ENCODE measurements around the gene KIF12. TPM values are rescaled to one million over a fixed set of nuclear protein-coding genes. Genes with fewer than 3 reads are reported as not detected.

The KIF12 gene
- total RNA-seq, 1 experiment from 2014 or later: 6.3 TPM

- no peak overlapping the region for H3K4me3 ChIP-seq (ENCODE audit: low read length)
- no peak for ATAC-seq
- H4K20me1 ChIP-seq (ENCODE audit: low read length): no peaks in the 10 kb centered on the region
- no peak overlapping the region for H3K27ac ChIP-seq (ENCODE audit: low read length)
- TF ChIP-seq EZH2phosphoT487 (IDR thresholded peaks at IDR 0.05; ENCODE audit: borderline replicate concordance, low read length): no peak
- no peak for TF ChIP-seq EZH2 (IDR thresholded peaks at IDR 0.05; ENCODE audit: low read length, unreplicated experiment)
- TF ChIP-seq CTCF (conservative IDR thresholded peaks at IDR 0.05; ENCODE audit: low read depth, low read length): no peak
- H3K9ac ChIP-seq (ENCODE audit: low read length): no peak overlapping the region
- no peak overlapping the region for H2AFZ ChIP-seq (ENCODE audit: low read length)
- peaks cover 11% of the 10 kb centered on the region for H3K4me1 ChIP-seq (ENCODE audit: insufficient read depth, low read length)
- no TSS peak for BruUV-seq (replicated peaks)
- H3K9me2 ChIP-seq (replicated peaks; ENCODE audit: low read length): no peaks in the 10 kb centered on the region
- H3F3A ChIP-seq (ENCODE audit: low read length, unreplicated experiment): no peaks in the 10 kb centered on the region
- intact Hi-C loops (cut with micrococcal nuclease): no loop called here
- no peak overlapping the region for H3K4me2 ChIP-seq (ENCODE audit: low read length)
- CTCF ChIA-PET: no interaction called here
- H3K9me3 ChIP-seq (ENCODE audit: low read length): no peaks in the 10 kb centered on the region
- POLR2A ChIA-PET (ENCODE audit: unreplicated experiment): no interaction called here
- no peaks in the 10 kb centered on the region for H3K27me3 ChIP-seq (ENCODE audit: low read length)
- H3K79me2 ChIP-seq (ENCODE audit: low read length): no peaks in the 10 kb centered on the region
- no peak for DNase-seq
- no peaks in the 10 kb centered on the region for H3K36me3 ChIP-seq (ENCODE audit: low read depth, low read length)
These were observed 20.3 kb downstream of the KIF12 start for GRCh38 chr9:114078781-114079156.

GRCh38 chr9:114078021-114078780, 20.9 kb downstream of the KIF12 start, which contains the start of gene AMBP:
AMBP (minus strand) TSS chr9:114078300; CDS start chr9:114078209, 91 bp downstream.
- H3K79me2 ChIP-seq (ENCODE audit: low read length): no peaks in the 10 kb centered on the region
- TF ChIP-seq CTCF (conservative IDR thresholded peaks at IDR 0.05; ENCODE audit: low read depth, low read length): no peak
- no peak for TF ChIP-seq EZH2 (IDR thresholded peaks at IDR 0.05; ENCODE audit: low read length, unreplicated experiment)
- TF ChIP-seq EZH2phosphoT487 (IDR thresholded peaks at IDR 0.05; ENCODE audit: borderline replicate concordance, low read length): no peak
- DNase-seq (no peak), ATAC-seq (no peak)
- H3K36me3 ChIP-seq (ENCODE audit: low read depth, low read length): no peaks in the 10 kb centered on the region
- peaks cover 11% of the 10 kb centered on the region for H3K4me1 ChIP-seq (ENCODE audit: insufficient read depth, low read length)
- H2AFZ ChIP-seq (ENCODE audit: low read length): no peak within 1 kb of the TSS
- ChIA-PET CTCF (no interaction called here), POLR2A (ENCODE audit: unreplicated experiment) (no interaction called here)
- no peak within 1 kb of the TSS for H3K4me3 ChIP-seq (ENCODE audit: low read length)
- no TSS peak for BruUV-seq (replicated peaks)
- no peaks in the 10 kb centered on the region for H3K9me2 ChIP-seq (replicated peaks; ENCODE audit: low read length)
- H4K20me1 ChIP-seq (ENCODE audit: low read length): no peaks in the 10 kb centered on the region
- H3K9me3 ChIP-seq (ENCODE audit: low read length): no peaks in the 10 kb centered on the region
- intact Hi-C loops (cut with micrococcal nuclease): no loop called here
- H3K27ac ChIP-seq (ENCODE audit: low read length): no peak within 1 kb of the TSS
- no peaks in the 10 kb centered on the region for H3F3A ChIP-seq (ENCODE audit: low read length, unreplicated experiment)
- no peak within 1 kb of the TSS for H3K4me2 ChIP-seq (ENCODE audit: low read length)
- H3K9ac ChIP-seq (ENCODE audit: low read length): no peak within 1 kb of the TSS
- no peaks in the 10 kb centered on the region for H3K27me3 ChIP-seq (ENCODE audit: low read length)

DNA sequence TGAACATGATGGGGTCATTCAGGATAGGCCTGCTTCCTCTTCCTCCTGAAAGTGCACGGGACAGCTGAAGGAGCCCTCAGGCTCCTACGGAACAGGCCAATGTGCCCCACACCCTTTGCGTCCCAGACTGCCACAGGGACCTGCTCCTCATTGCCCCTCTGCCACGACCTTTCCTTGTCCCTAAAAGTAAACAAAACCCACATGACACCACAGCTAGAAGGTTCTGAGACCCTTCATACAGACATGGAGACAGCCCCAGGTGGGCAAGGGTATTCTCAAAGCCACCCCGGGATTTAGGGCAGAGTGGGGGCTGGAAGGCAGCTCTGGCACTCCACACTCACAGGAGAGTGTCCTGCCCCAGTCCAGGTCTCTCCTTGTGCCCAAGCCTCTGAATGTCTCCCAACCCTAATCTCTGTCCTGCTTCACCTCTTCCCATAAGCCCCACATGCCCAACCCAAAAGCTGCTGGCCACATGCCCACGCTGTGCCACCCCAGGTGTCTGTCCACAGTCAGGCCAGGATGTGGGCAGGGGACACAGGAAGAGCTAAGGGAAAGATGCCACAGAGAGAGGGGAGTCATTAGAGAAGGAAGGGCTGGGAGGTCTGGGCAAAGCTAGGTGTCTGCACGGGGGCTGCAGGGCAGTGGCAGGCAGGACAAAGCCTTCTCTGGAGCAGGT, 21.8 kb downstream of the KIF12 start:
- ChIA-PET POLR2A (ENCODE audit: unreplicated experiment) (no interaction called here), CTCF (no interaction called here)
- intact Hi-C loops (cut with micrococcal nuclease): no loop called here
- Histone ChIP-seq H3K79me2 (ENCODE audit: low read length) (no peaks in the 10 kb centered on the region), H3K4me1 (ENCODE audit: insufficient read depth, low read length) (peaks cover 11% of the 10 kb centered on the region), H3K27me3 (ENCODE audit: low read length) (no peaks in the 10 kb centered on the region), H3K9me3 (ENCODE audit: low read length) (no peaks in the 10 kb centered on the region), H3K27ac (ENCODE audit: low read length) (no peak overlapping the region), H3K36me3 (ENCODE audit: low read depth, low read length) (no peaks in the 10 kb centered on the region), H3F3A (ENCODE audit: low read length, unreplicated experiment) (no peaks in the 10 kb centered on the region), H3K4me3 (ENCODE audit: low read length) (no peak overlapping the region), H3K9me2 (replicated peaks; ENCODE audit: low read length) (no peaks in the 10 kb centered on the region), H2AFZ (ENCODE audit: low read length) (no peak overlapping the region), H4K20me1 (ENCODE audit: low read length) (no peaks in the 10 kb centered on the region), H3K9ac (ENCODE audit: low read length) (no peak overlapping the region), H3K4me2 (ENCODE audit: low read length) (no peak overlapping the region)
- BruUV-seq (replicated peaks): no TSS peak
- TF ChIP-seq EZH2 (IDR thresholded peaks at IDR 0.05; ENCODE audit: low read length, unreplicated experiment) (no peak), EZH2phosphoT487 (IDR thresholded peaks at IDR 0.05; ENCODE audit: borderline replicate concordance, low read length) (no peak), CTCF (conservative IDR thresholded peaks at IDR 0.05; ENCODE audit: low read depth, low read length) (no peak)
- DNase-seq (no peak), ATAC-seq (no peak)

All from PC-3 (cell line).